Ectodermal cell (in vitro differentiated cells): ENCODE results near the gene PGM5. TPM values are rescaled to one million over a fixed set of nuclear protein-coding genes. Genes with fewer than 3 reads are reported as not detected.
"Not testable (repeated sequence)": the region's sequence is repeated elsewhere in the genome, so short reads cannot be mapped to it uniquely, and the experiment has no call there.

Experiments used
- H3K27ac ChIP-seq: 2 replicates; pipeline ENCODE4 v1.7.0; 2013; ENCODE audit warnings: mild to moderate bottlenecking, low read depth, low read length; ENCODE audit not compliant: insufficient read depth, poor library complexity, severe bottlenecking
- H3K27me3 ChIP-seq: 2 replicates; pipeline ENCODE4 v1.7.0; 2013; ENCODE audit warnings: mild to moderate bottlenecking, low read length; ENCODE audit not compliant: insufficient read depth, control insufficient read depth, poor library complexity, severe bottlenecking
- H3K36me3 ChIP-seq: one replicate; pipeline ENCODE4 v1.7.0; 2013; ENCODE audit warnings: low read length; ENCODE audit not compliant: control insufficient read depth, insufficient read depth
- H3K4me1 ChIP-seq: one replicate; pipeline ENCODE4 v1.7.0; 2013; ENCODE audit warnings: low read length; ENCODE audit not compliant: control insufficient read depth, insufficient read depth
- H3K4me3 ChIP-seq: 2 replicates; pipeline ENCODE4 v1.7.0; 2013; ENCODE audit warnings: low read depth, low read length, control low read depth; ENCODE audit not compliant: insufficient read depth
- H3K9me3 ChIP-seq: 2 replicates; pipeline ENCODE4 v1.7.0; 2013; ENCODE audit warnings: mild to moderate bottlenecking, low read length, moderate library complexity; ENCODE audit not compliant: control insufficient read depth
- WGBS, 2 experiments: methylation state at CpG; one replicate each; pipeline ENCODE4 v1.1.7; 2013; ENCODE audit warnings: missing lambda C conversion rate in 2 of 2; 5-methylcytosine and 5-hydroxymethylcytosine counted together
- polyA plus RNA-seq, 4 experiments: library from polyadenylated mRNA; stranded (reverse); fragments of 50-300 nt; gene quantifications; one replicate each; pipeline ENCODE4 v1.2.3, GENCODE V29; 2013

PGM5 gene
- polyA plus RNA-seq (2013, experiment 1 of 4) = 3.6 TPM
- 5.0 TPM for polyA plus RNA-seq (2013, experiment 2 of 4)
- polyA plus RNA-seq (2013, experiment 3 of 4) = 1.9 TPM
- 4.7 TPM for polyA plus RNA-seq (2013, experiment 4 of 4)

- peaks cover 78% of the 10 kb centered on the region for H3K27me3 ChIP-seq
- not testable (repeated sequence) for H3K27ac ChIP-seq, H3K4me1 ChIP-seq, H3K36me3 ChIP-seq, H3K9me3 ChIP-seq
- 1 to 3% methylated on average over 51 to 52 of the region's 58 CpGs for WGBS, 2 experiments
- H3K4me3 ChIP-seq = peak within 1 kb of the TSS; percentile 41
Observed at GRCh38 chr9:68356380-68357118, at the start of gene PGM5. PGM5 (plus strand) TSS chr9:68356611; CDS start chr9:68357128, 517 bp downstream.

GRCh38 chr9:68307127-68307526 is 49.3 kb upstream of the PGM5 start:
- H3K9me3 ChIP-seq, H3K4me1 ChIP-seq, H3K27ac ChIP-seq, H3K36me3 ChIP-seq, H3K4me3 ChIP-seq: not testable (repeated sequence)
- 44 to 51% methylated on average over 11 of the region's 35 CpGs for WGBS, 2 experiments
- H3K27me3 ChIP-seq = peaks cover 22% of the 10 kb centered on the region

DNA sequence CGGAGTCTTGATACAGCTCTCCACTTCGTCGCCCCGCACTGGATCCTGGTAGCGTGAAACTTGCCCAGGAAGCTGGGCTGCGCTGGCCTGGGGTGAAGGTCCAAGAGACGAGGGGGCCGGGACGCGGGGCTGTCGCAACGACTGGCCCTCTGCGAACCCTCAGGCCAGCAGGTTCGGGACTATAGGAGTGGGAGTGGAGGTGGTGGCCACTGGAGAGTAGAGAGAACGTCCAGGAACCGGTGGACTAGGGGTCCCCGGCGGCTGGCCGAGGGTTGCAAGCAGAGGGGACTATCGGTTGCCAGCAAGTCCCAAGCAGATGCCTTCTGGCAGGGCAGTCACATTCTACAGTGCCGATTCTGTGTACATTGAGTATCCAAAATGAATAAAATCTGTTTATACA is 48.8 kb upstream of the PGM5 start:
- H3K4me1 ChIP-seq, H3K36me3 ChIP-seq, H3K9me3 ChIP-seq, H3K4me3 ChIP-seq, H3K27ac ChIP-seq: not testable (repeated sequence)
- WGBS, 2 experiments = 27 to 33% methylated on average over 17 to 18 of the region's 21 CpGs
- peaks cover 22% of the 10 kb centered on the region for H3K27me3 ChIP-seq

DNA sequence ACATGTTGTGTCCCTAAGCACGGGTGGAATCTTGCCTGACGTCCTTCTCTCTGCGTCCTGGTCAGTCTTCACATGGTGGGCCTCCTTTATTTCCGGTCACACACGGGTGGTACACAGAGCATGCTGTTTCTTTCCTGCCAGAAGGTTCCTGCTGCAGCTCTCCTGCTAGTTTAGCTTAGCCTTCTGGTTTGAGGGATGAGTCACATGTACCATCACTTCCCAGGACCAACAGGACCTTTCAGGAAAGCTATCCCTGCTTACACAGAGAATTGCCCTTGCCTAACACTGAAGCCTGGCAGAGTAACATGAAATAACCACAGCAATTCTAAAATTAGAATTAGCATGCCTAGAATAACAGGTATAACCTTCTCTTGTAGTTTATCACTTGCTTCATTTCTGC is 45.2 kb upstream of the PGM5 start:
- not testable (repeated sequence) for H3K27ac ChIP-seq, H3K36me3 ChIP-seq, H3K4me1 ChIP-seq, H3K9me3 ChIP-seq, H3K4me3 ChIP-seq
- H3K27me3 ChIP-seq = peaks cover 15% of the 10 kb centered on the region
- no CpG with 5 or more reads among the region's 5 CpGs for WGBS, 2 experiments

DNA sequence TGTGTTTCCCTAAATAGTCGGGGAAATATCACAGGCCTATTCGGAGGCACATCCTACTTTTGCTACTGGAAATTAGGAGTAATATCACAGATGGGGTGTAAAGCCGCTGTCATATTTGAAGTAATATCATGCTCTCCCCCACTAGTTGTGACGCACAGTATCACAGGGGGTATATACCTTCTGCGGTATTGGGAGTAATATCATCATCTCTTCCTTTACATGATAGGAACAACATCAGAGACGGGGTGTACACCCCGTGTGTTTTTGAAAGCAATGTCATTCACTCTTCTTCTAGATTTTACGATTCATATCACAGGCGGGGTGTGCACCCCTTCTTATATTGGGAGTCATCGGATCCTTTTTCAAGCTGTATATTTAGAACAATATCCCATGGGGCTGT is 38.2 kb upstream of the PGM5 start:
- not testable (repeated sequence) for H3K36me3 ChIP-seq, H3K27me3 ChIP-seq, H3K9me3 ChIP-seq, H3K27ac ChIP-seq, H3K4me1 ChIP-seq, H3K4me3 ChIP-seq
- WGBS, 2 experiments = 74 to 76% methylated on average over 6 to 7 of the region's 10 CpGs

- WGBS, 2 experiments = no CpG with 5 or more reads among the region's 24 CpGs
- H3K36me3 ChIP-seq, H3K27me3 ChIP-seq, H3K9me3 ChIP-seq, H3K4me1 ChIP-seq, H3K4me3 ChIP-seq, H3K27ac ChIP-seq: not testable (repeated sequence)
Observed at GRCh38 chr9:68323749-68324148, 32.7 kb upstream of the PGM5 start.

- not testable (repeated sequence) for H3K27me3 ChIP-seq, H3K4me3 ChIP-seq, H3K36me3 ChIP-seq, H3K4me1 ChIP-seq, H3K27ac ChIP-seq, H3K9me3 ChIP-seq
- 41 to 61% methylated on average over 4 of the region's 20 CpGs for WGBS, 2 experiments
Observed at GRCh38 chr9:68324518-68324917, 31.9 kb upstream of the PGM5 start.

- H3K9me3 ChIP-seq, H3K36me3 ChIP-seq, H3K27ac ChIP-seq, H3K4me3 ChIP-seq, H3K4me1 ChIP-seq, H3K27me3 ChIP-seq: not testable (repeated sequence)
- 48 to 49% methylated on average over 1 of the region's 4 CpGs for WGBS, 2 experiments
Observed at GRCh38 chr9:68329106-68329505, 27.3 kb upstream of the PGM5 start.

GRCh38 chr9:68330531-68331173 is 25.8 kb upstream of the PGM5 start:
- H3K27me3 ChIP-seq, H3K27ac ChIP-seq, H3K9me3 ChIP-seq, H3K4me1 ChIP-seq, H3K4me3 ChIP-seq, H3K36me3 ChIP-seq: not testable (repeated sequence)
- WGBS, 2 experiments = 91 to 99% methylated on average over 4 to 5 of the region's 11 CpGs

DNA sequence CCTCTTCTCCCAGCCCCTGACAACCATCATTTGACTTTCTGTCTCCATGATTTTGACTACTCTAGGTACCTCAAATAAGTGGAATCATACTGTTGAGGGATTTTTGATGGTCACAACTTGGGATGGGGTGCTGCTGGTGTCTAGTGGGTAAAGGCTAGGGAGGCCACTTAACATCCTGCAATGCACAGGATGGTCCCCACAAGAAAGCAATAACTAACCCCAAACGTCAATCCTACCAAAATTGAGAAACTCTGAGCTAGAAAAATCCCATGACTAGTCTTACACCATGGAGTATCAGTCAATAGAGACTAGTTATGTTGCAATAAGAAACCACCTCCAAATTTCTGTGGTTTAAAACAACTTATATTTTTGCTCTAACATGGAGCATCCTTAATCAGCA is 24.3 kb upstream of the PGM5 start:
- not testable (repeated sequence) for H3K4me3 ChIP-seq, H3K27ac ChIP-seq, H3K27me3 ChIP-seq, H3K4me1 ChIP-seq, H3K36me3 ChIP-seq, H3K9me3 ChIP-seq
- WGBS, 2 experiments = no CpG with 5 or more reads among the region's 1 CpG
